Stomach (tissue), 9 donors: ENCODE data around the gene CLEC18C. TPM values are rescaled to one million over a fixed set of nuclear protein-coding genes. Genes with fewer than 3 reads are reported as not detected.
"Not testable (repeated sequence)": the region's sequence is repeated elsewhere in the genome, so short reads cannot be mapped to it uniquely, and the experiment has no call there.

Experiments
- DNase-seq, 2 donors: peaks; one replicate each; pipeline versions ENCODE4 v3.0.0 to v3.0.0-alpha.2; 2013 to 2019
- H3K27ac ChIP-seq, 5 donors: fragments of 200-600 bp in 4 of 5; sonication (generic) in 4 of 5; one replicate each; pipeline ENCODE4 v1.5.1; 2013 to 2019; ENCODE audit warnings: mild to moderate bottlenecking in 1 of 5, moderate library complexity in 1 of 5
- H3K27me3 ChIP-seq, 3 donors: fragments of 200-600 bp; sonication (generic); one replicate each; pipeline ENCODE4 v1.5.1; 2017 to 2019; ENCODE audit warnings: mixed run types in 1 of 3
- H3K36me3 ChIP-seq, 4 donors: fragments of 200-600 bp; sonication (generic); 1 replicate in 3 of 4; 2 replicates in 1 of 4; pipeline ENCODE4 v1.5.1; 2016 to 2019
- H3K4me1 ChIP-seq, 4 donors: fragments of 200-600 bp; sonication (generic); one replicate each; pipeline ENCODE4 v1.5.1; 2016 to 2019
- H3K4me3 ChIP-seq, 4 donors: fragments of 200-600 bp; sonication (generic) in 3 of 4; one replicate each; pipeline ENCODE4 v1.5.1; 2016 to 2019; ENCODE audit warnings: mild to moderate bottlenecking in 1 of 4
- H3K9me3 ChIP-seq, 4 donors: fragments of 200-600 bp; sonication (generic); one replicate each; pipeline ENCODE4 v1.5.1; 2016 to 2019
- CTCF ChIP-seq, 7 experiments: fragments of 450-650 bp in 4 of 7; fragments of 200-600 bp in 3 of 7; sonication (generic) in 3 of 7; IDR thresholded peaks; one replicate each; pipeline ENCODE4 v1.5.1; 2016 to 2019; ENCODE audit warnings: antibody characterized with exemption in 7 of 7, control low read depth in 2 of 7, mild to moderate bottlenecking in 1 of 7
- EP300 ChIP-seq: sonication (generic); formaldehyde crosslinking; IDR thresholded peaks from one replicate; pipeline ENCODE4 v1.6.1; 2017; ENCODE audit warnings: antibody characterized with exemption
- POLR2A ChIP-seq, 4 donors: fragments of 450-650 bp; IDR thresholded peaks; one replicate each; pipeline ENCODE4 v1.6.1; 2016; ENCODE audit warnings: antibody characterized with exemption in 4 of 4, control low read depth in 2 of 4, mild to moderate bottlenecking in 1 of 4, moderate library complexity in 1 of 4
- POLR2AphosphoS5 ChIP-seq, 3 donors: sonication (generic); formaldehyde crosslinking; IDR thresholded peaks; one replicate each; pipeline ENCODE4 v1.6.1; 2016; ENCODE audit warnings: antibody characterized with exemption in 3 of 3
- WGBS, 5 donors: extraction: QIAGEN DNeasy Blood & Tissue Kit in 3 of 5; methylation state at CpG; one replicate each; pipeline versions ENCODE4 v1.1.5 to v1.1.7; 2013 to 2018; 5-methylcytosine and 5-hydroxymethylcytosine counted together
- intact Hi-C: fragments of 100-400 bp; cut with DNase I; formaldehyde crosslinking; loops from one replicate; pipeline ENCODE4 v1.15.1; 2023; ENCODE audit warnings: low total_unique reads
- polyA plus RNA-seq, 3 donors: library from polyadenylated mRNA; stranded (reverse); fragments of 200-250 nt; gene quantifications; one replicate each; pipeline ENCODE4 v1.2.3, GENCODE V29; 2013
- total RNA-seq, 5 donors: library from RNA; depleted of rRNA; stranded (reverse); fragments of >200 nt; gene quantifications; one replicate each; pipeline versions ENCODE4 v1.1.0 to v1.2.3, GENCODE V29; 2014 to 2016
- donor health status: healthy with polysubstance abuse.
- donor health status: Bipolar disorder and iron deficiency.
- donor health status: healthy.

The CLEC18C gene
- total and polyA plus RNA-seq, 8 donors, result 0.06 to 3.0 (median 0.71) TPM; not detected in 4

GRCh38 chr16:70162041-70162451, 11.5 kb upstream of the CLEC18C start:
- peak in 1 of 2 donors; percentile 32 for DNase-seq
- WGBS, 5 donors, result 43 to 55% (median 45%) methylated on average over 7 of the region's 7 CpGs
- intact Hi-C loops, result no loop called here
- no peaks in the 10 kb centered on the region for H3K27me3 ChIP-seq
- H3K36me3 ChIP-seq, result peaks cover 48 to 66% (median 60%) of the 10 kb centered on the region in 4 donors
- no peak overlapping the region for H3K4me3 ChIP-seq
- H3K27ac ChIP-seq, result no peak overlapping the region
- TF ChIP-seq CTCF (IDR thresholded peaks at IDR 0.05), result no peak
- no peak for TF ChIP-seq EP300
- H3K4me1 ChIP-seq, result peaks cover 0 to 6% (median 3%) of the 10 kb centered on the region in 4 donors
- no peaks in the 10 kb centered on the region for H3K9me3 ChIP-seq

- WGBS, 5 donors, result 72 to 84% (median 81%) methylated on average over 8 to 10 of the region's 10 CpGs
- Histone ChIP-seq H3K27ac (no peak overlapping the region), H3K4me1 (peaks cover 0 to 6% (median 3%) of the 10 kb centered on the region in 4 donors), H3K27me3 (no peaks in the 10 kb centered on the region), H3K9me3 (no peaks in the 10 kb centered on the region), H3K4me3 (no peak overlapping the region), H3K36me3 (peaks cover 32 to 50% (median 44%) of the 10 kb centered on the region in 4 donors)
- intact Hi-C loops, result no loop called here
- TF ChIP-seq POLR2A (IDR thresholded peaks at IDR 0.05), result no peak
- no peak for TF ChIP-seq CTCF (IDR thresholded peaks at IDR 0.05)
- TF ChIP-seq POLR2AphosphoS5 (IDR thresholded peaks at IDR 0.05), result no peak
- TF ChIP-seq EP300, result no peak
- no peak for DNase-seq
Observed at GRCh38 chr16:70163596-70163995, 10.0 kb upstream of the CLEC18C start.

GRCh38 chr16:70166688-70167087, 6.9 kb upstream of the CLEC18C start:
- peaks cover 6 to 19% (median 13%) of the 10 kb centered on the region in 4 donors for H3K36me3 ChIP-seq
- H3K27ac ChIP-seq, H3K9me3 ChIP-seq, H3K4me1 ChIP-seq, intact Hi-C loops, DNase-seq, H3K27me3 ChIP-seq, H3K4me3 ChIP-seq: not testable (repeated sequence)
- 81 to 89% (median 84%) methylated on average over 4 to 5 of the region's 10 CpGs; no CpG with 5 or more reads in 1 of the 5 donors for WGBS, 5 donors

GRCh38 chr16:70173916-70174315, 329 bp downstream of the CLEC18C start:
- intact Hi-C loops, H3K4me1 ChIP-seq, H3K27me3 ChIP-seq, H3K36me3 ChIP-seq, DNase-seq, H3K27ac ChIP-seq, H3K4me3 ChIP-seq, H3K9me3 ChIP-seq: not testable (repeated sequence)
- 54 to 56% methylated on average over 4 to 9 of the region's 15 CpGs; no CpG with 5 or more reads in 3 of the 5 donors for WGBS, 5 donors

- DNase-seq, H3K4me3 ChIP-seq, H3K27me3 ChIP-seq, intact Hi-C loops, H3K9me3 ChIP-seq, H3K36me3 ChIP-seq, H3K4me1 ChIP-seq, H3K27ac ChIP-seq: not testable (repeated sequence)
- 68 to 94% (median 80%) methylated on average over 3 to 8 of the region's 21 CpGs for WGBS, 5 donors
Observed at GRCh38 chr16:70174387-70174932, 873 bp downstream of the CLEC18C start.

GRCh38 chr16:70187858-70188607, 14.4 kb downstream of the CLEC18C start:
- DNase-seq, H3K27me3 ChIP-seq, H3K4me1 ChIP-seq, intact Hi-C loops, H3K36me3 ChIP-seq, H3K9me3 ChIP-seq: not testable (repeated sequence)
- H3K4me3 ChIP-seq, result peak overlapping the region; percentile 37 to 49 (median 42)
- 1 to 80% (median 22%) methylated on average over 2 to 21 of the region's 71 CpGs for WGBS, 5 donors
- H3K27ac ChIP-seq, result peak overlapping the region in 4 of 5 donors; percentile 49 to 82 (median 58)

GRCh38 chr16:70188608-70188915, 15.0 kb downstream of the CLEC18C start:
- intact Hi-C loops, H3K9me3 ChIP-seq, H3K4me1 ChIP-seq, DNase-seq, H3K36me3 ChIP-seq, H3K27me3 ChIP-seq: not testable (repeated sequence)
- 0 to 3% (median 3%) methylated on average over 12 to 13 of the region's 22 CpGs; no CpG with 5 or more reads in 2 of the 5 donors for WGBS, 5 donors
- Histone ChIP-seq H3K27ac (peak overlapping the region in 3 of 5 donors; percentile 49 to 82 (median 50)), H3K4me3 (peak overlapping the region; percentile 37 to 49 (median 42))

- H3K27ac ChIP-seq, DNase-seq, H3K27me3 ChIP-seq, H3K9me3 ChIP-seq, H3K4me1 ChIP-seq, intact Hi-C loops, H3K36me3 ChIP-seq, H3K4me3 ChIP-seq: not testable (repeated sequence)
- WGBS, 5 donors, result no CpG with 5 or more reads among the region's 5 CpGs
Observed at GRCh38 chr16:70190574-70190973, 17.0 kb downstream of the CLEC18C start.

GRCh38 chr16:70196683-70197300, 23.2 kb downstream of the CLEC18C start:
- 45 to 74% (median 59%) methylated on average over 6 to 9 of the region's 12 CpGs; no CpG with 5 or more reads in 1 of the 5 donors for WGBS, 5 donors
- DNase-seq, intact Hi-C loops: not testable (repeated sequence)

More at GRCh38 chr16:70196683-70197300, 23.2 kb downstream of the CLEC18C start:
- H3K9me3 ChIP-seq, H3K27me3 ChIP-seq, H3K4me1 ChIP-seq, H3K27ac ChIP-seq, H3K36me3 ChIP-seq, H3K4me3 ChIP-seq: not testable (repeated sequence)
